ENCODE data around the gene GASK1A. TPM values are rescaled to one million over a fixed set of nuclear protein-coding genes. Genes with fewer than 3 reads are reported as not detected.

Gene GASK1A
- total RNA-seq, 1 donor from 2014 or later: not detected

GRCh38 chr3:43028678-43029490, 49.8 kb downstream of the GASK1A start:
- TF ChIP-seq, protein P1, sequence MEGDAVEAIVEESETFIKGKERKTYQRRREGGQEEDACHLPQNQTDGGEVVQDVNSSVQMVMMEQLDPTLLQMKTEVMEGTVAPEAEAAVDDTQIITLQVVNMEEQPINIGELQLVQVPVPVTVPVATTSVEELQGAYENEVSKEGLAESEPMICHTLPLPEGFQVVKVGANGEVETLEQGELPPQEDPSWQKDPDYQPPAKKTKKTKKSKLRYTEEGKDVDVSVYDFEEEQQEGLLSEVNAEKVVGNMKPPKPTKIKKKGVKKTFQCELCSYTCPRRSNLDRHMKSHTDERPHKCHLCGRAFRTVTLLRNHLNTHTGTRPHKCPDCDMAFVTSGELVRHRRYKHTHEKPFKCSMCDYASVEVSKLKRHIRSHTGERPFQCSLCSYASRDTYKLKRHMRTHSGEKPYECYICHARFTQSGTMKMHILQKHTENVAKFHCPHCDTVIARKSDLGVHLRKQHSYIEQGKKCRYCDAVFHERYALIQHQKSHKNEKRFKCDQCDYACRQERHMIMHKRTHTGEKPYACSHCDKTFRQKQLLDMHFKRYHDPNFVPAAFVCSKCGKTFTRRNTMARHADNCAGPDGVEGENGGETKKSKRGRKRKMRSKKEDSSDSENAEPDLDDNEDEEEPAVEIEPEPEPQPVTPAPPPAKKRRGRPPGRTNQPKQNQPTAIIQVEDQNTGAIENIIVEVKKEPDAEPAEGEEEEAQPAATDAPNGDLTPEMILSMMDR (IDR thresholded peaks at IDR 0.05): no peak
- no peak for DNase-seq
- POLR2A ChIA-PET: no interaction called here
- H3K36me3 Mint-ChIP-seq (ENCODE audit: low read depth): no peaks in the 10 kb centered on the region
- H3K4me3 Mint-ChIP-seq: no peak overlapping the region
- H3K9me3 Mint-ChIP-seq: no peaks in the 10 kb centered on the region
- intact Hi-C loops (cut with micrococcal nuclease): no loop called here
- H3K27ac Mint-ChIP-seq: no peak overlapping the region
- peaks cover 5% of the 10 kb centered on the region for H3K4me1 Mint-ChIP-seq
- CTCF ChIA-PET: no interaction called here
- no peak for ATAC-seq (ENCODE audit: low read depth)
- H3K27me3 Mint-ChIP-seq: peaks cover 8% of the 10 kb centered on the region

DNA sequence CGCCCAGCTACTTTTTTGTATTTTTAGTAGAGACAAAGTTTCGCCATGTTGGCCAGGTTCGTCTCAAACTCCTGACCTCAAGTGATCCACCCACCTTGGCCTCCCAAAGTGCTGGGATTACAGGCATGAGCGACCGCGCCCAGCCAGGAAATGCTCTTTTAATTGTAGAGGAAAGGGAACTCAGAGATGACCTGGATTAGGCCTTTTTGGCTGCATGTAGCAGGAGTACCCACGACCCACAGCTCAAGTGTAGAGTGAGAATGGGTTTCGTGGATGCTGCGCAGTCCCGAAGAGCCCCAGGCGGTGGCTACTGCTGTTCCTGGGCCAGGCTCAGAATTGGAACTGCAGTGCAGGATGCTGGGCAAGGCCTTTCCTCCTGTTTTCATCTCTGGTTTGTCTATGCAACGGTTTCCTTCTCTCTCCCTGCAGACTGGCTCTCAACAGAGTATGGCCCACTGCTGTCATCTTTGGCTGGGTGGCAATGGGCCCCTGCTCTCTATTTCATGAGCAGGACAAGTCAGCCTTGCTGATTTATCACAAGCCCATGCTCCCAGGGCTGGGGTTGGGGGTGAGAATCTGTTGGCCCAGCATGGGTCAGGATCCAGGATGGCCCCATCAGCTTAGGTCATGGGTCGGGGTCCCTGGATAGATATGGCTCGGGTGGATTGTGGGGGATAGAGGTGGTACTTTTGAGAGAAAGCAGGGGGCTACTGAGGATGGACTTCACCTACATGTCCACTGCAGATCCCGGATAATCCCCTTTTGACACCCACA, 51.2 kb downstream of the GASK1A start:
- ChIA-PET CTCF (no interaction called here), POLR2A (no interaction called here)
- DNase-seq (no peak), ATAC-seq (ENCODE audit: low read depth) (no peak)
- Mint-ChIP-seq H3K9me3 (no peaks in the 10 kb centered on the region), H3K27ac (no peak overlapping the region), H3K36me3 (ENCODE audit: low read depth) (no peaks in the 10 kb centered on the region), H3K27me3 (peaks cover 7% of the 10 kb centered on the region), H3K4me1 (no peaks in the 10 kb centered on the region), H3K4me3 (no peak overlapping the region)
- TF ChIP-seq, protein P1 (IDR thresholded peaks at IDR 0.05): no peak
- intact Hi-C loops (cut with micrococcal nuclease): no loop called here

- ChIA-PET POLR2A (no interaction called here), CTCF (no interaction called here)
- TF ChIP-seq, protein P1 (IDR thresholded peaks at IDR 0.05): no peak
- intact Hi-C loops (cut with micrococcal nuclease): no loop called here
- Mint-ChIP-seq H3K27me3 (peaks cover 7% of the 10 kb centered on the region), H3K36me3 (ENCODE audit: low read depth) (no peaks in the 10 kb centered on the region), H3K27ac (no peak overlapping the region), H3K4me3 (no peak overlapping the region), H3K9me3 (no peaks in the 10 kb centered on the region), H3K4me1 (no peaks in the 10 kb centered on the region)
- ATAC-seq (ENCODE audit: low read depth): no peak
- DNase-seq: no peak
Measured at GRCh38 chr3:43031485-43031884, 52.4 kb downstream of the GASK1A start.

GRCh38 chr3:43031889-43032545, 52.9 kb downstream of the GASK1A start:
- no peaks in the 10 kb centered on the region for H3K36me3 Mint-ChIP-seq (ENCODE audit: low read depth)
- no peaks in the 10 kb centered on the region for H3K4me1 Mint-ChIP-seq
- TF ChIP-seq, protein P1 (IDR thresholded peaks at IDR 0.05): no peak
- no peak overlapping the region for H3K4me3 Mint-ChIP-seq
- ATAC-seq (ENCODE audit: low read depth) (no peak), DNase-seq (no peak)
- intact Hi-C loops (cut with micrococcal nuclease): no loop called here
- H3K27me3 Mint-ChIP-seq: peaks cover 7% of the 10 kb centered on the region
- ChIA-PET CTCF (no interaction called here), POLR2A (no interaction called here)
- no peak overlapping the region for H3K27ac Mint-ChIP-seq
- no peaks in the 10 kb centered on the region for H3K9me3 Mint-ChIP-seq
